ENCODE results near the gene SEC61B.
"Not testable (repeated sequence)": the region's sequence is repeated elsewhere in the genome, so short reads cannot be mapped to it uniquely, and the experiment has no call there.

Gene SEC61B

GRCh38 chr9:99235926-99236634 is 14.0 kb downstream of the SEC61B start:
- no peak for DNase-seq (ENCODE audit: low read depth in 4 of 4, low spot score in 1 of 4)

GRCh38 chr9:99237356-99237755 is 15.3 kb downstream of the SEC61B start:
- DNase-seq (ENCODE audit: low read depth in 4 of 4, low spot score in 1 of 4) = no peak

- DNase-seq (ENCODE audit: low read depth in 4 of 4, low spot score in 1 of 4) = not testable (repeated sequence)
These were observed 15.8 kb downstream of the SEC61B start for GRCh38 chr9:99237849-99238248.

GRCh38 chr9:99238331-99238730 is 16.2 kb downstream of the SEC61B start:
- no peak for DNase-seq (ENCODE audit: low read depth in 4 of 4, low spot score in 1 of 4)

GRCh38 chr9:99239341-99240060 is 17.4 kb downstream of the SEC61B start:
- DNase-seq (ENCODE audit: low read depth in 4 of 4, low spot score in 1 of 4) = no peak

DNA sequence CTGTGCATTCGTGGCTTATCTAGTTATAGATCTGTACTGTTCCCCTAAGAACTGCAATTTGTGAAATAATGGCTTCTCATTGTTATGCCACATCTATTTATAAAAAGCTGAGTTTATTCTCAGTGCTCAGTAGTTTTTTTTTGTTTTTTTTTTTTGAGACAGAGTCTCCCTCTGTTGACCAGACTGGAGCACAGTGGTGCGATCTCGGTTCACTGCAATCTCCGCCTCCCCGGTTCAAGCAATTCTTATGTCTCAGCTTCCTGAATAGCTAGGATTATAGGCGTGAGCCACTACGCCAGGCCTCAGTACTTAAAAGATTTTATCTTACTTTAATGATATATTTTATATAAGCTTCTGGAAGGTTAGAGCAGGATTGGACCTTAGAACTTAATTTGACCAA is 19.0 kb downstream of the SEC61B start:
- DNase-seq (ENCODE audit: low read depth in 4 of 4, low spot score in 1 of 4) = no peak

DNA sequence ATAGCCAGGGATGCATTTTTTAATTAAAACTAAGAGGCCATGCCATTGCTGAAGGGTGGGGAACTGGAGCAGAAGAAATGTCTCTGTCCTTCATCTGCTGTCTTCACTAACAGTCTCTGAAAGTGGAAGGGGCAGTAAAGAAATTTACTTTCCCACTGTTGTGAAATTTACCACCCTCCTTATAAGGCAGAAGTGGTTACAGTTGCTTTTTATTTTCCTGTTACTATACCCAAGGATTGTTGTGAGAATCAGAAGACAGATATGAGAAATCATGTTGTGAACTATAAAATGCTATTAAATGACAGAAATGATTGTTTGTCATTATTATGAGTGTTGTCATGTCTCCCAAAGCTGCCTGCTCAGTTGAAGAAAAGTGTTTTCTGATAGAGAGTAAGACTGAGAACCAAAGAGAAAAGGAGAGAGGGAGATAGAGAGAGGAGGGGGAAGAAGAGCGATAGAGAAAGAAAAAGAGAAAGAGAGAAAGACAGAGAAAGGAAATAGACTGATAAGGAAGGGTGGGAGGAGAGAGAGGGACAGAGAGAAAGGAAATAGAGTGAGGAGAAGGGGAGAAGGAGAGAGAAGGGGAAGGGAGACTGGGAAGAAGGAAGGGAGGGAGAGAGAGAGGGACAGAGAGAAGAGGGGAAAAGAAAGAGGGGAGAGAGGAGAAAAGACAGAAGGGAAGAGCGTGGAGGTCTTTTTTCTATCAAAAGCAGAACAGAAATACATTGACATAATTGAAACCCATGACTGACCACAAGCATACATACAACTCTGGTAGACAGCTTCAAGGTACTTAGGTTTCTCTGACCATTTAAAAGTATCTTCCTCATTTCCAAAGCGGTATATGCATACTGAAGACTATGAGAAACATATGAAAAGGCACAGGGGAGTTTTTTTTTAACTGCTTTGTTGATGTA is 22.5 kb downstream of the SEC61B start:
- no peak for DNase-seq (ENCODE audit: low read depth in 4 of 4, low spot score in 1 of 4)

DNA sequence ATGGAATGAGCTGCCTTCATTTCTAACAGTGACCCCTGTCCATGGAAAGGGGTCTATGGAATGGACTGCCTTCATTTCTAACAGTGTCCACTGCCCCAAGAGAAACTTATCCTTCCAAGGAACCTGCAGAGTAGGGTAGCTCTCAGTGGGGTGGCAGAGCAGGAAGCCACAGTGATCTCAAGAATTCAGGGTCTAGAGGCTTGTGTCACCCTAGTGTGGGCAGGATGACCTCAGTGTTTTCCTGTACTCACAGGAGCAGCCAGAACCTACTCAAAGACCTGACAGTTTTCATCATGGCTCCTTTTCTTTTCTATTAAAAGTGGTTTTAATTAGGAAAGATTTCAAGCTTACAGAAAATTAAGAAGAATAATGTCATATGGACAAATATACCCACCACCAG is 27.5 kb downstream of the SEC61B start:
- no peak for DNase-seq (ENCODE audit: low read depth in 4 of 4, low spot score in 1 of 4)

- DNase-seq (ENCODE audit: low read depth in 4 of 4, low spot score in 1 of 4) = no peak
These were observed 29.1 kb downstream of the SEC61B start for GRCh38 chr9:99251157-99251556.

DNA sequence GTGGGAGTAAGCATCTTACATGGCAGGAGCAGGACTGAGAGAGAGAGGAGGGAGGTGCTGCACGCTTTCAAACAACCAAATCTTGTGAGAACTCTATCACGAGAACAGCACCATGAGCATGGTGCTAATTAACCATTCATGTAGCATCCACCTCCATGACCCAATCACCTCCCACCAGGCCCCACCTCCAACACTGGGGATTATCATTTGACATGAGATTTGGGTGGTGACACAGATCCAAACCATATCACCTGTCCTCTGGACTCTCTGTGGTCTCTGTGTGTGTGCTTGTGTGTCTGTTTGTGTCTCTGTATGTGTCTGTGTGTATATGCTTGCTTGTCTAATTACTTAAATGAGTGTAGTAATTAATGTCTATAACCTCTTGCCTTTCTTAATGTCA is 31.1 kb downstream of the SEC61B start:
- DNase-seq (ENCODE audit: low read depth in 4 of 4, low spot score in 1 of 4) = peak in 1 of 4 experiments; percentile 27

GRCh38 chr9:99253772-99254431 is 31.8 kb downstream of the SEC61B start:
- DNase-seq (ENCODE audit: low read depth in 4 of 4, low spot score in 1 of 4) = peak; percentile 50 to 84 (median 68)

DNA sequence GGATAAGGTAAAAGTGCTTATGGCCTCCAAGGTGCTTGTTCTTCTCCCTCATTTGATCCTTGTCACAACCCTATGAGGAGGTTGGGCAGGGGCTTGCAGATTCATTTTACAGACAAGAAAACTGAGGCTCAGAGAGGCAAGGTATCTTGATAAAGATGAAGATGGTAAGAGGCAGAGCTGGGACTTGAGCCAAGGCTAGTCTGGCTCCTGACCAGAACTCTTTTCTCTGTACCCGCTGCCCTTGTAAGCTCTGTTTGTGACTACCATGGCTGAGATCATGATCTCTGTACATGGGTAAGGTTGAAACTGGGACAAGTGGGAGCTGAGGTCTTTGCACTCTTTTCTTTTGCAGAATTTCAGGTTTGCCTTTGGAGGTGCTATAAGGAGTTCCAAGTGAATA is 33.6 kb downstream of the SEC61B start:
- DNase-seq (ENCODE audit: low read depth in 4 of 4, low spot score in 1 of 4) = no peak

- no peak for DNase-seq (ENCODE audit: low read depth in 4 of 4, low spot score in 1 of 4)
These were observed 35.8 kb downstream of the SEC61B start for GRCh38 chr9:99257723-99258389.

DNA sequence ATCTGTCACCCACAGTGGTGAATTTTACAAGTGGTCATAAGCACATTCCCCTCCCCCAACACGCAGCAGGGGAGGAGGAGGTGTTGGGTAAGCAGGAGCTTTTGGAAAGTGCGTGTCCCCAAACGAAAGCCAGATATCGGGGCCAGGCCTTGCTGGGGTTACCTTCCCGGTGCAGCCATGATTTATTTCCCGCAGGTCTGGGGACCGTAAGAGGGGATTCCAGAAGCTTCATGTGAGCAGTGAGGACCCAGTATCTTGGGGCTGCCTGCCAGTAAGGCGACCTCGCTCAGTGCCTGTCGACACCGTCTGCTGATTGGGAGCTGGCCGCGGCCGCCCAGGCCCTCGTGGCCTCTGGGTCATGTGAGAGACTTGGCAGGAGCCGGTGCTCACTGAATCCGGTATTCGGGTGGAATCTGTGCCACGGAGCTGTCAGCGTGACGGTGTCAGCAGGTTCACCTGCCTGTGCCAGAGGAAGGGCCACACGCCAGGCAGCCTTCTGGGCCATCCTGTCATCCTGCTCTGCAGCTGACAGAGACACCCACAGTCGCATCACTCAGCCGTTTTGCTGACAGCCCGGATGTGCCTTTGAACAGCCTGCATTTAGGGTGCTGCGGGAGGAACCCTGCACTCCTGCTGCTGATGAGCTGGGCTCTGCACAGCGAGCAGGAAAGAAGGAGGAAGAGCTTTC is 37.3 kb downstream of the SEC61B start:
- peak in 1 of 4 experiments; percentile 14 for DNase-seq (ENCODE audit: low read depth in 4 of 4, low spot score in 1 of 4)

GRCh38 chr9:99261923-99262322 is 39.8 kb downstream of the SEC61B start:
- no peak for DNase-seq (ENCODE audit: low read depth in 4 of 4, low spot score in 1 of 4)

- no peak for DNase-seq (ENCODE audit: low read depth in 4 of 4, low spot score in 1 of 4)
These were observed 40.9 kb downstream of the SEC61B start for GRCh38 chr9:99262949-99263418.

- DNase-seq (ENCODE audit: low read depth in 4 of 4, low spot score in 1 of 4) = peak in 1 of 4 experiments; percentile 18
These were observed 42.1 kb downstream of the SEC61B start for GRCh38 chr9:99264070-99264680.

DNA sequence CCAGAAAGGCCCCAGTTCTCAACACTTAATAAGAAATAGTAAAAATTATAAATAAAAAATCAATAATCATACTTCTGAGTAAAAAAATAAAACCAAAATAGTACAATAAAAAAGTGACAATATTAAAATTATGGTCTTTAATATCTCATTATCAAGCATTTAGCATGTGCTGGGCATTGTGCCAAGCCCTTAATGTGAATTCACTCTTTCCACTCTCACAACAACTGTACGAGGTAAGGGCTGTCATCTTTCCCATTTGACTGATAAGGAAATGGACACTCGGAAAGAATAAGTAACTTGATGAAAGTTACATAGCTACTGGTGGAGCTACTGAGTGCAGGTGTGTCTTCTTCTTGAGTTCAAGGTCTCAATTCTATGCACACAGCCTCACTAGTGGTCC is 43.6 kb downstream of the SEC61B start:
- no peak for DNase-seq (ENCODE audit: low read depth in 4 of 4, low spot score in 1 of 4)

GRCh38 chr9:99266255-99267023 is 44.4 kb downstream of the SEC61B start:
- peak in 3 of 4 experiments; percentile 39 to 51 (median 42) for DNase-seq (ENCODE audit: low read depth in 4 of 4, low spot score in 1 of 4)

Measured in stimulated activated CD4-positive, alpha-beta T cell treated with anti-CD3 and anti-CD28 coated beads, Interleukin-1b, Interleukin-23, amount 100 ng/mL, for 24 hours (primary cell).